GM18508 (cell line): ENCODE results near the gene NGFR.

Experiments used
- ATAC-seq: cut with Tn5 transposase; IDR thresholded peaks from one replicate; pipeline ENCODE4 v1.9.1; 2021; ENCODE audit warnings: moderate number of reproducible peaks; ENCODE audit not compliant: insufficient read depth, unreplicated experiment

The NGFR gene

DNA sequence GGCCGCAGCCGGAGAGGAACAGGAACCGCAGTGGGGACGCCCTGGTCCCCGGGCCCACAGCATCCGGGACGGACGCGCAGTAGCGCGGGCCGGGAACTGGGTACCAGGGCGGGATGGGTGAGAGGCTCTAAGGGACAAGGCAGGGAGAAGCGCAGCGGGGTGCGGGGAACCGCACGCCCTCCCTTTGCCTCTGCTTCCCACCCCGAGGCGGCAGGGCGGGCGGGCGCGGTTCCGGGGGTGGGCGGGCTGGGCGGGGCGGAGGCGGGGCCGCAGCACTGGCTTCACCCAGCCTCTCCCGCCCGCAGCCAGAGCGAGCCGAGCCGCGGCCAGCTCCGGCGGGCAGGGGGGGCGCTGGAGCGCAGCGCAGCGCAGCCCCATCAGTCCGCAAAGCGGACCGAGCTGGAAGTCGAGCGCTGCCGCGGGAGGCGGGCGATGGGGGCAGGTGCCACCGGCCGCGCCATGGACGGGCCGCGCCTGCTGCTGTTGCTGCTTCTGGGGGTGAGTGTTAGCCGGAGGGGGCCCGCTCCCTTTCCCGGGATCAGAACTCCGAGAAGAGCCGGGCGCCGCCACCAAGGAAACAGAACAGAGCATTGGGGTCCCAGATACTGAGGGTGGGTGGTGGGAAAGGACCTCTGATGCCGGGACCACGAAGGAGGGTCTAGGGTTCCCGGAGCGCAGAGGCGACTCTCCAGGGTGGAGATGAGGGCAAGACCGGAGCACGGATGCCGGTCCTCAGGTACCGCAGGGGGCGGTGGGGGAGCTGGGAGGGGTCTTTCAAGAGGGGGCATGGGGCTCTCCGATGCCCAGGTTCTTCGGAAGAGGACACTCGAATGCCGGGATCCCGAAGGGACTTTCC is at the start of gene NGFR:
Gene NGFR, plus strand, starts transcription at position 308 of the 856 bp plus-strand sequence. Its CDS starts 125 bp downstream, at position 433.
- ATAC-seq: no peak

GRCh38 chr17:49445591-49445990 is 49.5 kb upstream of the NGFR start:
- no peak for ATAC-seq

DNA sequence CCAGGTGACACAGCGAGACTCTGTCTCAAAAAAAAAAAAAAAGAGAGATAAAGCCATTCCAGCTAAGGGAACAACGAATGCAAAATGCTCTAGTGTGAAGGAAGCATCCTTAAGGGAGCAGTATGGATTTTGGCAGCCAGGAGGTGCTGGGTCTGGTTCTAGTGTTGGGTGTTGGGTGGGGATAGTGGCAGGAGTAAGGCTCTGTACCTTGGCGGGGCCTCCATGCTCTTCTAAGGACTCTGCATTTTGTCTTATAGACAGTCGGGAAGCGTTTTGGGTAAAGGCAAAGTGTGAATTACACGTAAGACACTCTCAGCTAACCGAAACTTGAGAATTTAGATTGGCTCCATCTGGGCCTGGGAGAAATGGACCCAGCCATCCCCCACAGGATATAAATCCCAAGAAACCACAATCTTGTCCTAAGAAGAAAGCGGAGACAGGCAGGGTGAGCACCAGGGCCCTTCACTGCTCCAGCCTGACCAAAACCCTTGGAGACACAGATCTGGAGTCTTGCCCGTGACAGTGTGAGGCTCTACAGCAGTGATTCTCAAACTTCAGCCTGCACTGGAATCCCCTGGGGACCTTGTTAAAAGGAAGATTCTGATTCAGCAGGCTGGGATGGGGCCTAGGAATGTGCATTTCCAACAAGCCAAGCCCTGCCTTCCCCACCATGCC is 47.3 kb upstream of the NGFR start:
- ATAC-seq: no peak

DNA sequence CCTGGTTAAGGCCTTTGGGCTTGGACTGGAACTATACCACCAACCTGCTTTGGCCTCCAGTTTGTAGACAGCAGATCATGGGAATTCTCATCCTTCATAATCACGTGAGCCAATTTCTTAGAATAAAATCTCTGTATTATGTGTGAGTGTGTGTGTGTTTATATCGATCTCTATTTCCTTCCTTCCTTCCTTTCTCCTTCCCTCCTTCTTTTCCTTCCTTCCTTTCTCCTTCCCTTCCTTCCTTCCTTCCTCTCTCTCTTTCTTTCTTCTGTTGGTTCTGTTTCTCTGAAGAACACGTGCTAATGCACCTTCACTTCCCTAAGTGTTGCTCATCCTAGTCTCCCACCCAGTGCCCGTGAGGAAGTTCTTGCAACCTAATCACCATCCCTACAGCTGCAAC is 44.9 kb upstream of the NGFR start:
- no peak for ATAC-seq

DNA sequence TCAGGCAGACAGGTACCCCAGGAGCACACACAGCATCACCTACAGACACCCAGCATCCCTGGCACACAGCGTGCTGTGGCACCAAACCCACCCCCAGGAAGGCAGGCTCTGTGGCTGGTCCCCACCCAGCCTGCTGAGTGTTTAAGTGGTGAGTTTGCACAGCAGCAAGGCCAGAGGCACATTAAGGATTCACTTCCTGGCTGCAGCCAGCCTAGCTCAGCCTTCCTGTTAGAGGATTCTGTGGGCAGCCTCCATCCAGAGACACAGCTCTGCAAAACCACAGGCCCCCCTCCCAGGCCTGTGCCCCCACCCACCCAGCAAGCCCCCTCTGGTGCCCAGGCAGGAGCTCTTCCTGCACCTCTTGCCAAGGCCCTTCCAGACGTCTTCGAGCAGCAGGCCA is 44.4 kb upstream of the NGFR start:
- no peak for ATAC-seq

DNA sequence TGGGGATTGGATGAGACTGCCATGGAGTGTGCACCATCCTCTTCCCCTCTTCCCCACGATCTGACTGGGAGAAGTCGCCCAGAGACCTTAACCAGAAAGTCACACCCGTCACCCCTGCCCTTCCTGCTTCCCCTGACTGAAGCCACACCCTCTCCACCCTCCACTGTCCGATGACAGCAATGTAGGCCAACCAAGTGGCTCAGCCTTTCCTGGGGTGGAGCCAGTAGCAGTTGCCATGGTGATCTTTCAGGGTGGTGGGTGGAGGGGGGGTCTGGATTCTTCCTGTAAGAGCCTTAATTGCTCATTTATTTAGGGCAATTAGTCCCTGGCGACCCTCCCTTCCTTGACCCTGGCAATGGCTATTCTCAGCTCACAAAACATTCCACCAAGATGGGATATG is 42.9 kb upstream of the NGFR start:
- no peak for ATAC-seq

- no peak for ATAC-seq
Observed at GRCh38 chr17:49452661-49453060, 42.4 kb upstream of the NGFR start.

DNA sequence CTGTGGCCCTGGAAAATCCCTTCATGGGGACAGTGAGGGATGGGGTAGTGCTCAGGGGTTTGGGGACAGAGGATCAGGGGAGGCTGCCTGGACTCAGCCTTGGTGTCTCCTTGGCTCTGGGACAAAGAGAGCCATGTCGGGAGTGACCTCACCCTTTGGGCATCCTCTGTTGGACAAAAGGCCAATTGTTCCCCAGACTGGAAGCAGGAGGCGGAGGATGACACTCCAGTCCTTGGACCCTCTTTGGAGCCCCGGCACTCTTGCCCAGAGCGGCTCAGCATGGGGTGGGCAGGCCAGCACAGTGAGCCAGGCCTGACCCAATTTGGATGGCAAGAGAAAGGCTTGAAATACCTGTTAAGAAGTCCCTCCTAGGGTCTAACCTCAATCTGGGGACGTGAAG is 41.0 kb upstream of the NGFR start:
- ATAC-seq: no peak

DNA sequence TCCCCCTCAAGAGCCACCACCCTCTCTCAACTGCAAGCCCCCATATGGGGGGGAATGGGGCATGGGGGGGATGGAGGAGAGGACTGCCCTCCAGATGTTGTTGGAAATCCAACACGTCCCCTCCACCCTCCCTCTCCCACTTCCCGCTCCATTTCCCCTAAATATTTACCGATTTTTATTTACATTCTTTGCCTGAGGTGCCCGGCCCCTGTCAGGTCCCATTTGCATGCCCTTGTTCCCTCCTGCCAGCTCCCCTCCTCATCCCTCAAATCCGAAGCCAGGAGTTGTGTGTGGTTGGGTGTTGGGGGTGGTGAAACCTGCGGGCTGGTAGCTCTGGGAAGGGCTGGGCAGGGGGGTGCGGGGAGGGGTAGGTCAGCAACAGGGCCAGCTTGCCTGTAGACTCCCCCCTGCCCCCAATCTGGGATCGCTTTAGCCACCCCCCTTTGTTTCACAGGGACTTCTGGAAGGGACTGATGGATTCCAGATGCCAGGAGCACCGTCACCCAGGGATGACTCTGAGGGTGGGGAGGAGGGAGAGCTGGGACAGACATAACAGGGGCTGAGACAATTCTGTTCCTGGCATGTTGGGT is 39.7 kb upstream of the NGFR start:
- ATAC-seq: no peak

DNA sequence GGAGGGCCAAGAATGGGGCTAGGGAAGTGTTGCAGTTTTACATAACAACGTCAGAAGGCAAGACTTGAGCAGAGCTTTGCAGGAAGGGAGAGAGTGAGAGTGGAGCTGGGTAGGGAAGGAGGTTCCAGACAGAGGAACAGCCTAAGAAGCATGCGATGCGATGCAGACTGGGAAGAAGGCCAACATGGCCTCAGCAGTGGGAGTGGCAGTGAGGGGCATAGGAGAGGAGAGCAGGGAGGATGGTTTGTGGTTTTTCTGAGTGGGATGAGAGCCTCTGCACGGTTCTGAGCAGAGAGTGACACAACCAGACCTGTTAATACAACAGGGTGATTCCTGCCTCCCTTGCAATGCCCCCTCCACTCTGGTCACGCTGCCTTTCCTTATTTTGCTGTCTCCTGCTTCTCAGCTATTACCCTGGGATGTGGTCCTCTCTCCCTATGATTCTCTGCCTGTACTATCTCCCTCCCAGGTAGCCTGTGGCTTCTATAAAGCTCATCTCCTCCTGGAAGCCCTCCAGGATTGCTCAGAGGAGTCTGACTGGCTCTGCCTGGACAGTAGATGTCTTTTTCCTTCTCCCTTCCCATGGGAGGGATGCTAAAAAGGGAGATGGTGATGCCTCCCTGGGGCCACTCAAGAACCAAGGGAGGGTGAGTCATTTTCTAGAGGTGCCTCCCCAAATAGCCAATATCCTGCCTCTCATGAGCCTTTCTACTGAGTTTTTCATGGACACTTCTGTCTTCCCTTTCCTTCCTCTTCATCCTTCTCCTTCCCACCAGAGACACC is 38.7 kb upstream of the NGFR start:
- no peak for ATAC-seq

DNA sequence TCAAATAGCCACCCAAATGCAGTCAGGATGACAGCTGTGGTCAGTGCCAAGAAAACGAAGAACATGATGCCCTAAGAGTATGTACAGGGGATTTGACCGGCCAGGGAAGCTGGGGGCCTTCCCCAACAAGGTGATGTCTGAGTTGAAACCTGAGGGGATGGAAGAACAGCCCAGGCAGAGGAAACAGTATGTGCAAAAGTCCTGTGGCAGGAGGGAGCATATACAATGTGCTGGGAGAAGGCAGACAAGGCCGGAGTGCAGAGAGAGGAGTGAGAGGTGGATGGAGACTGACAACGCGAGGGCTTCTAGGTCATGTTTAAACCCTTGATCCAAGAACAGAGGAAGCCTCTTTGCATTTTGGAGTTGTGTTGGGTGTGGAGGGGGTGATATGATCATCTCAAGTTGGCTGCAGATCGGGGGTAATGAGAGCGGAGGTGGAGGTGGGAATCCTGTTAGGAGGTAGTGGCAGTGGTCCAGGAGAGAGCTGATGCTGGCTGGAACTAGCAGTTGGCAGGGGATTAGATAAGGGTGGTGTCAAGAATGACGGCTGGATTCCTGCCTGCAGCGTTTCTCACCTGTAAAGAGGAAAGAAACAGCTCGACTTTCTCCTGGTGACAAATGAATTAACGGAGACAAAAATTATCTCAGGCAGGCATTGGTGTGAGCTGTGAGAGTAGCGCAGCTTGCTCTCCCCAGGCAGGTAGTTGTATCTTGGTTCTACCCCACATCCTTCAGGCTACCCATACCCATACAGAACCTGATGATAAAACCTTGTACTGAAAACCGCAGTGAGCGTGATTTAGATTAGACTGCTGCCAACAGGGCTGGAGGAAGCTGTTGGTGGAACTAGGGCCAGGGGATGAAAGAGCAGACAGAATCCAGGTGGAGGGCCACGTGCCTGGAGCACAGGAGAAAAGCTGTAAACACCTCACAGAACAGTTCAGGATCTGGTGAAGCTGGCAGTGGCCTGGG is 37.2 kb upstream of the NGFR start:
- ATAC-seq: no peak

DNA sequence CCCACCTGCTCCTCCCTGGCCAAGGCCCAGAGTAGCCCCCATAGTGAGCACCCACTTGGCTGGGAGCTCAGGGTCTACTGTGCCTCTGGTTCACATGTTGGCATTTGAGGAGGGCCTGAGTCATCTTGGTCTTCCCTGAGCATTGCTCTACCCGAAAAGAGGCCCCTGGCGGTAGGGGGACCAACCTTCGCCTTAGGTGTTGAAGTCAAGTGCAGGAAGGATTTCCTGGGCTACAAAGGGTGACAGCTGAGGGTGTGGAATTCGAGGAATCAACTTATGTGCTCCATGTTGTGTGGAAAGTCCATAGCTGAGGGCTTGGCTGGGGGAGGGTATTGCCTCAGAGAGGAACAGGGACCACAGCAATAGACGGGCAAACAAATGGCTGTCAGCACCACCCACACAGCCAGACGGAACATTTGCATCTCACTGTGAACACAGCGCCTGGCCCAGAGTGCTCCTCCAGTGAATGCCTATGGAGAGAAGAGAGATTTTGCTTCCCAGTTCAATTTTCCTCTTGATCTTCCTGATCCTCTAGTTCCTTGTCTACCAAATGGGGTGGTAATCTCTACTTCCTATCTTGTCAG is 35.6 kb upstream of the NGFR start:
- no peak for ATAC-seq

GRCh38 chr17:49460401-49460800 is 34.7 kb upstream of the NGFR start:
- no peak for ATAC-seq

DNA sequence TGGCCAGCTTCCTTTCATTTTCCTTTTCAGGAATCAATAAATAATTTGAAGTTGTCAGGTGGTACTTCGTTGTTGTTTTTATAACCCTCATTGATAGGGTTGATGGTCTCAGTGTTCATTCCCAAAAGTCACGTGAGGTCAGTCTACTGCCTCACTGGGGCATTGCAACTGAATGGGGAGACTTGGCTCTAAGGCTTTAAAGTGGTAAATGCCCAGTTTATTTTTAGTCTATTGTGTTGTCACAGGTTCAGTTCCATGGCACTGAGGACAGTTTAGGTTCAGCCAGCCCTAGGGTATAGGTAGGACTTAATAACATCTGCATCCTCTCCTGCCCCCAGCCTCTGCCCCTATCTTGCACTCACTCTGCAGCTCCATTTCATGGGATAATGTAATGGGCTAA is 33.5 kb upstream of the NGFR start:
- ATAC-seq: no peak

GRCh38 chr17:49464049-49464448 is 31.0 kb upstream of the NGFR start:
- no peak for ATAC-seq

- ATAC-seq: no peak
Observed at GRCh38 chr17:49465331-49465903, 29.7 kb upstream of the NGFR start.

DNA sequence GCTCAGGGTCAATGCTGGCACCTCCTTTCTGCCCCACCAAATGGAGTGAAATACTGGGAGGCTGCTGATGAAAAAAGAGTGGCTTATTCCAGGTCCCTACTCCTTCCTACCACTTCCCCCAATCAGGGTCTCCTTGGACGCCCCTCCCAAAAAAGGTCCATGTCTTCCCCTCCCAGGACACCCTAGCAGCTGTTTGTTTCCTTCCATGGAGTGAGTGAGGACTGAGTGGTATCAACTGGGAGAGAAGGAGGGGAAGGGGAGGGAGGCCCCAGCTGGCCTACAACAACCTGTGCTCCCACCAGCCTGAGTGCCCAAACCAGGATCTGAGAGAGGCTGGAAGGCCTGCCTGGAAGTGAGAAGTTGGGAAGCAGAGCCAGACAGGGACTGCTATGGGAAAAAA is 28.7 kb upstream of the NGFR start:
- no peak for ATAC-seq

- ATAC-seq: no peak
Observed at GRCh38 chr17:49467175-49467574, 27.9 kb upstream of the NGFR start.
